ENCODE measurements around the gene SENP3.

DNA sequence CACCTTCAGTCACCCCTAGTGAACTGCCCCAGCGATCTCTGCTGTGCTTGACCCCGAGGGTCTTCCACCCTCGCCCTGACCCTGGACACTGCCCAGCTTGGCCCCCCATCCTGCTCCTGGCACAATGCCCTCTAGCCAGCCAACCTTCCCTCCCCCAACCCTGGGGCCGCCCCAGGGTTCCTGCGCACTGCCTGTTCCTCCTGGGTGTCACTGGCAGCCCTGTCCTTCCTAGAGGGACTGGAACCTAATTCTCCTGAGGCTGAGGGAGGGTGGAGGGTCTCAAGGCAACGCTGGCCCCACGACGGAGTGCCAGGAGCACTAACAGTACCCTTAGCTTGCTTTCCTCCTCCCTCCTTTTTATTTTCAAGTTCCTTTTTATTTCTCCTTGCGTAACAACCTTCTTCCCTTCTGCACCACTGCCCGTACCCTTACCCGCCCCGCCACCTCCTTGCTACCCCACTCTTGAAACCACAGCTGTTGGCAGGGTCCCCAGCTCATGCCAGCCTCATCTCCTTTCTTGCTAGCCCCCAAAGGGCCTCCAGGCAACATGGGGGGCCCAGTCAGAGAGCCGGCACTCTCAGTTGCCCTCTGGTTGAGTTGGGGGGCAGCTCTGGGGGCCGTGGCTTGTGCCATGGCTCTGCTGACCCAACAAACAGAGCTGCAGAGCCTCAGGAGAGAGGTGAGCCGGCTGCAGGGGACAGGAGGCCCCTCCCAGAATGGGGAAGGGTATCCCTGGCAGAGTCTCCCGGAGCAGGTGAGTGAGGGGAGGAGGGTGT is 3.0 kb upstream of the SENP3 start, which contains the start of gene TNFSF13:
- TF ChIP-seq, protein P1, sequence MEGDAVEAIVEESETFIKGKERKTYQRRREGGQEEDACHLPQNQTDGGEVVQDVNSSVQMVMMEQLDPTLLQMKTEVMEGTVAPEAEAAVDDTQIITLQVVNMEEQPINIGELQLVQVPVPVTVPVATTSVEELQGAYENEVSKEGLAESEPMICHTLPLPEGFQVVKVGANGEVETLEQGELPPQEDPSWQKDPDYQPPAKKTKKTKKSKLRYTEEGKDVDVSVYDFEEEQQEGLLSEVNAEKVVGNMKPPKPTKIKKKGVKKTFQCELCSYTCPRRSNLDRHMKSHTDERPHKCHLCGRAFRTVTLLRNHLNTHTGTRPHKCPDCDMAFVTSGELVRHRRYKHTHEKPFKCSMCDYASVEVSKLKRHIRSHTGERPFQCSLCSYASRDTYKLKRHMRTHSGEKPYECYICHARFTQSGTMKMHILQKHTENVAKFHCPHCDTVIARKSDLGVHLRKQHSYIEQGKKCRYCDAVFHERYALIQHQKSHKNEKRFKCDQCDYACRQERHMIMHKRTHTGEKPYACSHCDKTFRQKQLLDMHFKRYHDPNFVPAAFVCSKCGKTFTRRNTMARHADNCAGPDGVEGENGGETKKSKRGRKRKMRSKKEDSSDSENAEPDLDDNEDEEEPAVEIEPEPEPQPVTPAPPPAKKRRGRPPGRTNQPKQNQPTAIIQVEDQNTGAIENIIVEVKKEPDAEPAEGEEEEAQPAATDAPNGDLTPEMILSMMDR (conservative IDR thresholded peaks at IDR 0.05; ENCODE audit: low read length), result no peak
- TF ChIP-seq EZH2phosphoT487 (IDR thresholded peaks at IDR 0.05; ENCODE audit: borderline replicate concordance, low read depth, low read length), result no peak
